HepG2 (cell line): Measurements from ENCODE around the gene MS4A10. TPM values are rescaled to one million over a fixed set of nuclear protein-coding genes. Genes with fewer than 3 reads are reported as not detected.
A peak's percentile ranks its signal among the peaks of the same experiment; 100 is the strongest.

ENCODE experiments used
- ATAC-seq: fragments of 200-7000 bp; cut with Tn5 transposase; 3 replicates; pipeline ENCODE4 v1.9.1; 2020; ENCODE audit warnings: mild to moderate bottlenecking, moderate library complexity
- BruUV-seq: library from RNA; stranded (reverse); fragments of 400-500 nt; replicated peaks from 2 replicates; lab custom pipeline; 2021; lab: Mats Ljungman, UMichigan
- CTCF ChIA-PET: fragments of 300-600 bp; formaldehyde crosslinking; extraction: SDS; loops from one replicate; lab custom pipeline; 2021; ENCODE audit warnings: low total read pairs, inconsistent platforms, low intra/inter-chr PET ratio; lab: Yijun Ruan, JAX
- POLR2A ChIA-PET: fragments of 350-600 bp; sonication (Branson Sonifier 250); formaldehyde crosslinking; loops from one replicate; lab custom pipeline; 2020; ENCODE audit warnings: antibody characterized with exemption, inconsistent platforms; lab: Yijun Ruan, JAX
- DNase-seq: peaks from one replicate; pipeline ENCODE4 v3.0.0-alpha.2; 2015; ENCODE audit warnings: low spot score
- FAIRE-seq: peaks from 3 replicates; lab custom pipeline; 2011; peaks lifted over from hg19 to GRCh38; lab: Jason Lieb, UNC
- H2AFZ ChIP-seq: one replicate; pipeline ENCODE4 v1.6.1; 2011; ENCODE audit warnings: low read length, inconsistent platforms
- H3K27ac ChIP-seq: fragments of 300-600 bp; 3 replicates; pipeline ENCODE4 v1.8.0; 2011; ENCODE audit warnings: mixed run types, mild to moderate bottlenecking, mixed read lengths, low read length, inconsistent platforms; ENCODE audit not compliant: insufficient read depth; ENCODE audit errors: extremely low read length
- H3K27me3 ChIP-seq, 2 experiments: fragments of 200-600 bp in 1 of 2; 2 replicates in 1 of 2; 3 replicates in 1 of 2; pipeline versions ENCODE4 v1.6.0 to v1.8.0; 2011; ENCODE audit warnings: low read length in 2 of 2, mild to moderate bottlenecking in 2 of 2, moderate library complexity in 2 of 2, inconsistent platforms in 1 of 2; ENCODE audit not compliant: insufficient read depth in 2 of 2, control insufficient read depth in 1 of 2
- H3K36me3 ChIP-seq, 2 experiments: fragments of 200-600 bp in 1 of 2; replicated peaks in 1 of 2; 2 replicates in 1 of 2; 3 replicates in 1 of 2; pipeline versions ENCODE4 v1.5.1 to v1.8.0; 2011; ENCODE audit warnings: low read length in 2 of 2, inconsistent platforms in 1 of 2; ENCODE audit not compliant: insufficient read depth in 2 of 2, control insufficient read depth in 1 of 2
- H3K4me1 ChIP-seq: 2 replicates; pipeline ENCODE4 v1.5.1; 2012; ENCODE audit warnings: low read length, inconsistent platforms; ENCODE audit not compliant: insufficient read depth
- H3K4me2 ChIP-seq: 2 replicates; pipeline ENCODE4 v1.6.0; 2011; ENCODE audit warnings: low read depth, low read length, inconsistent platforms
- H3K4me3 ChIP-seq, 3 experiments: fragments of 200-600 bp in 1 of 3; sonication (generic), shearing (Covaris generic) in 1 of 3; replicated peaks in 1 of 3; 2 replicates each; pipeline ENCODE4 v1.5.1; 2011 to 2016; ENCODE audit warnings: low read length in 3 of 3, inconsistent platforms in 2 of 3, low read depth in 2 of 3, mild to moderate bottlenecking in 2 of 3, control low read depth in 1 of 3, mixed read lengths in 1 of 3; ENCODE audit not compliant: insufficient read depth in 1 of 3
- H3K79me2 ChIP-seq: one replicate; pipeline ENCODE4 v1.6.1; 2011; ENCODE audit warnings: low read length, inconsistent platforms; ENCODE audit not compliant: insufficient read depth
- H3K9ac ChIP-seq: 2 replicates; pipeline ENCODE4 v1.6.0; 2011; ENCODE audit warnings: mild to moderate bottlenecking, low read depth, low read length, inconsistent platforms; ENCODE audit not compliant: insufficient read depth
- H3K9me3 ChIP-seq: 2 replicates; pipeline ENCODE4 v1.5.1; 2012; ENCODE audit warnings: mild to moderate bottlenecking, low read length
- H4K20me1 ChIP-seq: 2 replicates; pipeline ENCODE4 v1.6.0; 2011; ENCODE audit warnings: inconsistent platforms, mild to moderate bottlenecking, low read length, moderate library complexity; ENCODE audit not compliant: insufficient read depth
- DR1 ChIP-seq: sonication (generic); formaldehyde crosslinking; IDR thresholded peaks from 2 replicates; pipeline ENCODE4 v1.8.0; 2021; ENCODE audit warnings: mild to moderate bottlenecking, missing genetic modification reagents, inconsistent platforms
- HMGXB3 ChIP-seq: sonication (generic); formaldehyde crosslinking; IDR thresholded peaks from 2 replicates; pipeline ENCODE4 v1.4.0; 2020; ENCODE audit warnings: missing genetic modification reagents, borderline replicate concordance
- IRF2 ChIP-seq: IDR thresholded peaks from 2 replicates; pipeline ENCODE4 v1.6.1; 2018; ENCODE audit warnings: missing genetic modification reagents, missing compliant biosample characterization
- KDM2A ChIP-seq: sonication (generic); formaldehyde crosslinking; IDR thresholded peaks from 2 replicates; pipeline ENCODE4 v1.4.0; 2020; ENCODE audit warnings: low read depth, missing genetic modification reagents, borderline replicate concordance
- PHF8 ChIP-seq: sonication (generic); formaldehyde crosslinking; IDR thresholded peaks from 2 replicates; pipeline ENCODE4 v1.5.0; 2020; ENCODE audit warnings: missing genetic modification reagents
- STAG1 ChIP-seq: sonication (generic); formaldehyde crosslinking; IDR thresholded peaks from 2 replicates; pipeline ENCODE4 v1.4.0; 2020; ENCODE audit warnings: missing genetic modification reagents
- ZFP82 ChIP-seq: sonication (generic); formaldehyde crosslinking; IDR thresholded peaks from 2 replicates; pipeline ENCODE4 v1.5.1; 2020; ENCODE audit warnings: mild to moderate bottlenecking, missing genetic modification reagents, borderline replicate concordance
- ZNF362 ChIP-seq: sonication (generic); formaldehyde crosslinking; IDR thresholded peaks from 2 replicates; pipeline ENCODE4 v1.4.0; 2020; ENCODE audit warnings: missing genetic modification reagents, mild to moderate bottlenecking, borderline replicate concordance
- ZNF580 ChIP-seq: IDR thresholded peaks from 2 replicates; pipeline ENCODE4 v1.6.1; 2016; ENCODE audit warnings: low read depth, borderline replicate concordance
- ZNF792 ChIP-seq: IDR thresholded peaks from 2 replicates; pipeline ENCODE4 v1.6.1; 2016
- WGBS: methylation state at CpG from one replicate; pipeline ENCODE4 v1.1.6; 2017; ENCODE audit warnings: low lambda C conversion rate; 5-methylcytosine and 5-hydroxymethylcytosine counted together
- in situ Hi-C: cut with HindIII; loops from 2 replicates; pipeline ENCODE4 v1.10.0; 2017; ENCODE audit warnings: low pct_unique_long_range_greater_than_20kb; ENCODE audit not compliant: extremely low pct_ligation_motif_present
- intact Hi-C: fragments of 100-400 bp; cut with micrococcal nuclease; formaldehyde crosslinking; loops from one replicate; pipeline ENCODE4 v1.10.0; 2022; ENCODE audit not compliant: unreplicated experiment
- polyA plus RNA-seq, 8 experiments: library from polyadenylated mRNA; depleted of rRNA in 3 of 8; stranded (reverse) in 7 of 8; unstranded in 1 of 8; fragments of >200 nt; fragmentation: Illumina TruSeq in 4 of 8; extraction: Trizol in 4 of 8; gene quantifications; 2 replicates each; pipeline versions ENCODE4 v1.2.1 to v1.2.3, GENCODE V29; 2011 to 2016; ENCODE audit warnings: low read depth in 4 of 8, missing spikeins in 1 of 8, mixed read lengths in 1 of 8; ENCODE audit not compliant: insufficient read depth in 1 of 8
- total RNA-seq, 5 experiments: library from RNA; depleted of rRNA; stranded (reverse); fragments of >200 nt; fragmentation: Illumina TruSeq; extraction: Trizol; gene quantifications; 2 replicates each; pipeline ENCODE4 v1.2.3, GENCODE V29; 2016; ENCODE audit warnings: low read depth in 1 of 5
- TF ChIP-seq, protein P1 (sequence below): IDR thresholded peaks from 2 replicates; pipeline ENCODE4 v1.6.1; 2016
- TF ChIP-seq, protein P2 (sequence below): sonication (generic); formaldehyde crosslinking; IDR thresholded peaks from 2 replicates; pipeline ENCODE4 v1.4.0; 2020; ENCODE audit warnings: missing genetic modification reagents
- TF ChIP-seq, protein P3 (sequence below): sonication (generic); formaldehyde crosslinking; IDR thresholded peaks from 2 replicates; pipeline ENCODE4 v1.5.1; 2020; ENCODE audit warnings: mild to moderate bottlenecking, moderate library complexity, missing genetic modification reagents

The MS4A10 gene
- total and polyA plus RNA-seq, 2 of the 13 experiments (the other 11 are each of a cell fraction or from before 2014, with no cell fraction given): not detected

DNA sequence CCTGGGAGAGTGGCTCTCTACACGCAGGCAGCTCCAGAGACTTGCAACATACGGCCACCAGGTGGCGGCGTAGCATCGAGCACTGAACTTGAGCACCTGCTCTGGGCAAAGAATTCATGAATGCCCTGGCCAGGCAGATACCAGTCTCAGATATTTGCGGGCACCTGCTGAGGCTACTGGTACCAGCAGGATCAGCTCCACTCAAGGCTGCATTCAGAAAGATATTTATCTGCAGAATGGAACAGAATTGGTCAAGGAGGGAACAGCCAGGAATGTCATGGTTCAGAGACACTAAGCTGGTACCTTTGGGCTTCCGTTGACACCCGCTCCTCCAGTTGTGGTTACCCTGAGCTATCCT, 46.0 kb downstream of the MS4A10 start:
- intact Hi-C loops: loop anchor here (1.0 kb wide), 2 partner anchors 56 to 68 kb away; no protein-coding TSS in a partner anchor
- in situ Hi-C loops: loop anchor here (5.0 kb wide), 1 partner anchor 61 kb away; no protein-coding TSS in a partner anchor
- peak; percentile 61 for DNase-seq
- FAIRE-seq: peak; percentile 61
- Histone ChIP-seq H3K4me3 (no peak overlapping the region), H3K79me2 (no peaks in the 10 kb centered on the region), H2AFZ (no peak overlapping the region), H4K20me1 (no peaks in the 10 kb centered on the region), H3K27ac (no peak overlapping the region), H3K9me3 (no peaks in the 10 kb centered on the region), H3K4me1 (peaks cover 12% of the 10 kb centered on the region; the same call in 1 of the 2 replicates), H3K27me3 (peaks cover 0 to 14% of the 10 kb centered on the region in 2 experiments; a peak in 2 of 5 replicates), H3K36me3 (no peaks in the 10 kb centered on the region), H3K9ac (no peak overlapping the region), H3K4me2 (no peak overlapping the region)
- ATAC-seq: peak; percentile 95
- 3% methylated on average over 6 of the region's 8 CpGs for WGBS
- ChIA-PET POLR2A (interaction anchor here (0.6 to 2.2 kb wide), 2 partner anchors 57 to 58 kb away, joined by 3 to 13 read pairs; no protein-coding TSS in a partner anchor), CTCF (interaction anchor here (0.9 to 5.3 kb wide), 4 partner anchors 26 to 342 kb away, joined by 3 to 81 read pairs (median 12); no protein-coding TSS in a partner anchor)
- no TSS peak for BruUV-seq
- TF ChIP-seq ZFP82 (CRISPR knock-in tag) (no peak), STAG1 (CRISPR knock-in tag) (peak; percentile 99), HMGXB3 (CRISPR knock-in tag) (no peak), IRF2 (CRISPR knock-in tag) (0 out of 2 replicates have a peak, but pooled peaks have one; percentile 31), ZNF580 (CRISPR knock-in tag) (0 out of 2 replicates have a peak, but pooled peaks have one; percentile 47), PHF8 (CRISPR knock-in tag) (0 out of 2 replicates have a peak, but pooled peaks have one; percentile 26), ZNF362 (CRISPR knock-in tag) (no peak), DR1 (CRISPR knock-in tag) (no peak), KDM2A (CRISPR knock-in tag) (peak; percentile 66; the same call in 1 of the 2 replicates), ZNF792 (CRISPR knock-in tag) (0 out of 2 replicates have a peak, but pooled peaks have one; percentile 31)
- TF ChIP-seq, protein P1, sequence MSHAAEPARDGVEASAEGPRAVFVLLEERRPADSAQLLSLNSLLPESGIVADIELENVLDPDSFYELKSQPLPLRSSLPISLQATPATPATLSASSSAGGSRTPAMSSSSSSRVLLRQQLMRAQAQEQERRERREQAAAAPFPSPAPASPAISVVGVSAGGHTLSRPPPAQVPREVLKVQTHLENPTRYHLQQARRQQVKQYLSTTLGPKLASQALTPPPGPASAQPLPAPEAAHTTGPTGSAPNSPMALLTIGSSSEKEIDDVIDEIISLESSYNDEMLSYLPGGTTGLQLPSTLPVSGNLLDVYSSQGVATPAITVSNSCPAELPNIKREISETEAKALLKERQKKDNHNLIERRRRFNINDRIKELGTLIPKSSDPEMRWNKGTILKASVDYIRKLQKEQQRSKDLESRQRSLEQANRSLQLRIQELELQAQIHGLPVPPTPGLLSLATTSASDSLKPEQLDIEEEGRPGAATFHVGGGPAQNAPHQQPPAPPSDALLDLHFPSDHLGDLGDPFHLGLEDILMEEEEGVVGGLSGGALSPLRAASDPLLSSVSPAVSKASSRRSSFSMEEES (CRISPR knock-in tag): no peak
- TF ChIP-seq, protein P2, sequence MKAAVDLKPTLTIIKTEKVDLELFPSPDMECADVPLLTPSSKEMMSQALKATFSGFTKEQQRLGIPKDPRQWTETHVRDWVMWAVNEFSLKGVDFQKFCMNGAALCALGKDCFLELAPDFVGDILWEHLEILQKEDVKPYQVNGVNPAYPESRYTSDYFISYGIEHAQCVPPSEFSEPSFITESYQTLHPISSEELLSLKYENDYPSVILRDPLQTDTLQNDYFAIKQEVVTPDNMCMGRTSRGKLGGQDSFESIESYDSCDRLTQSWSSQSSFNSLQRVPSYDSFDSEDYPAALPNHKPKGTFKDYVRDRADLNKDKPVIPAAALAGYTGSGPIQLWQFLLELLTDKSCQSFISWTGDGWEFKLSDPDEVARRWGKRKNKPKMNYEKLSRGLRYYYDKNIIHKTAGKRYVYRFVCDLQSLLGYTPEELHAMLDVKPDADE (CRISPR knock-in tag): no peak
- TF ChIP-seq, protein P3, sequence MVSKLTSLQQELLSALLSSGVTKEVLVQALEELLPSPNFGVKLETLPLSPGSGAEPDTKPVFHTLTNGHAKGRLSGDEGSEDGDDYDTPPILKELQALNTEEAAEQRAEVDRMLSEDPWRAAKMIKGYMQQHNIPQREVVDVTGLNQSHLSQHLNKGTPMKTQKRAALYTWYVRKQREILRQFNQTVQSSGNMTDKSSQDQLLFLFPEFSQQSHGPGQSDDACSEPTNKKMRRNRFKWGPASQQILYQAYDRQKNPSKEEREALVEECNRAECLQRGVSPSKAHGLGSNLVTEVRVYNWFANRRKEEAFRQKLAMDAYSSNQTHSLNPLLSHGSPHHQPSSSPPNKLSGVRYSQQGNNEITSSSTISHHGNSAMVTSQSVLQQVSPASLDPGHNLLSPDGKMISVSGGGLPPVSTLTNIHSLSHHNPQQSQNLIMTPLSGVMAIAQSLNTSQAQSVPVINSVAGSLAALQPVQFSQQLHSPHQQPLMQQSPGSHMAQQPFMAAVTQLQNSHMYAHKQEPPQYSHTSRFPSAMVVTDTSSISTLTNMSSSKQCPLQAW (CRISPR knock-in tag): peak; percentile 37; the same call in 1 of the 2 replicates
